WI38 (cell line): Measurements from ENCODE around the gene NOTCH1.

Source experiments
- H3K4me3 ChIP-seq: 2 replicates; pipeline ENCODE4 v1.5.1; 2011; ENCODE audit warnings: low read depth, mild to moderate bottlenecking, control low read depth, low read length
- CTCF ChIP-seq: IDR thresholded peaks from 2 replicates; pipeline ENCODE4 v1.5.1; 2012; ENCODE audit warnings: low read depth, mild to moderate bottlenecking, control low read depth, low read length

The NOTCH1 gene

DNA sequence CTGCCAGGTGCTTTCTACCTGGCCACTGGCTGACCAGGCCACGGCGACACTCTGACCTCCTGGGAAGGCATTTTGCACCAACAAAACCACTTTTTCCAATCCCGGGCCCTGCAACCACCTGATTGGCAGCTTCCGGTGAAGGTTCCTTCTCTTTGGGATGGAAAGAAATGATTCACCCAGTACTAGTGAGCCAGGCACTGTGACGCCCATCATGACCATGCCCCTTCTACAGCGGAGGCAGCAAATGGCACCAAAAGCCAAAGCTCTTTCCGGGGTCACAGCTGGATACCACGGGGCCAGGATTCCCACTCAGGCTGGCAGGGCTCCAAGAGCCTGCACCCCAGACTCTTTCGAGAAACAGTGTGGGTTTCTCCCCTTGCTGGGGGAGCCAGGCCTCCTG is 4.7 kb downstream of the NOTCH1 start:
- no peak for TF ChIP-seq CTCF
- no peak overlapping the region for H3K4me3 ChIP-seq

- no peak for TF ChIP-seq CTCF
- H3K4me3 ChIP-seq = no peak overlapping the region
Measured at GRCh38 chr9:136539427-136540421, 6.1 kb downstream of the NOTCH1 start.

DNA sequence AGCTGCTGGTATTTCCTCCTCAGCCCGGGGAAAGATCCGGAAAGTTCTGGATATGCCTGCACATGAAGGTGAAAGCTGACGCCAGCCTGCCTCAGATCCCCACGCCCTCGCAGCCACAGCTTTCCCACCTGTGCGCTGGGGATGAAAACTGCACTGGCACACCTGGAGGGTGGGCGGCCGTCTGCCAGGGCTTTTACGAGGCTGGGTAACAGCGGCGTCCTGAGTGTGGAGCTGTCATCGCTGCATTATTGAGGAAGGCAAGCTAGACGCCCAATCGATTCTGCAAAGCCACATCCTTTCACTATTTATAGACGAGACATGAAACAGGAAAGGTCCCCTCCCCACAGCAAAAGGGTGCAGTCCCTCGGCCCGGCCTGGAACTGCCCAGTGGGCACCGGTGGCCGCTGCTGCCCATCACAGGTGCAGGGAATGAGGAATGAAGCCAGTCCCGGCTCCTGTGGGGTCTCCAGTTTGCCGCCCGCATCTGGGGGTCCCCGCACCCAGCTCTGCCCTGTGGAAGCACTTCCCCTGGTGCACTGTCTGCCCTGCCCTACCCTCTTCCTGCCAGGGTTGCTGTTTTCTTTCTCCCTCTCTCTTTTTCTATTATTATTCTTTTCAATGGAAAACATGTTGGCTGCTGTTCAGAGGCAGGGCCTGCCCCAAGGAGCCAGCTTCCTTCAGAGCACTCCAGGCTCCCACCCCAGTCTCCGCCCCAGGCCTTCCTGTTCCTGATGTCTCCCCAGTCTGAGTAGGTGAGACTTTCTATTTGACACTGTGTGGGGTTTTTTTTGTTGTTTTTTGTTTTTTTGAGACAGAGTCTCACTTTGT is 7.0 kb downstream of the NOTCH1 start:
- no peak for TF ChIP-seq CTCF
- no peak overlapping the region for H3K4me3 ChIP-seq

DNA sequence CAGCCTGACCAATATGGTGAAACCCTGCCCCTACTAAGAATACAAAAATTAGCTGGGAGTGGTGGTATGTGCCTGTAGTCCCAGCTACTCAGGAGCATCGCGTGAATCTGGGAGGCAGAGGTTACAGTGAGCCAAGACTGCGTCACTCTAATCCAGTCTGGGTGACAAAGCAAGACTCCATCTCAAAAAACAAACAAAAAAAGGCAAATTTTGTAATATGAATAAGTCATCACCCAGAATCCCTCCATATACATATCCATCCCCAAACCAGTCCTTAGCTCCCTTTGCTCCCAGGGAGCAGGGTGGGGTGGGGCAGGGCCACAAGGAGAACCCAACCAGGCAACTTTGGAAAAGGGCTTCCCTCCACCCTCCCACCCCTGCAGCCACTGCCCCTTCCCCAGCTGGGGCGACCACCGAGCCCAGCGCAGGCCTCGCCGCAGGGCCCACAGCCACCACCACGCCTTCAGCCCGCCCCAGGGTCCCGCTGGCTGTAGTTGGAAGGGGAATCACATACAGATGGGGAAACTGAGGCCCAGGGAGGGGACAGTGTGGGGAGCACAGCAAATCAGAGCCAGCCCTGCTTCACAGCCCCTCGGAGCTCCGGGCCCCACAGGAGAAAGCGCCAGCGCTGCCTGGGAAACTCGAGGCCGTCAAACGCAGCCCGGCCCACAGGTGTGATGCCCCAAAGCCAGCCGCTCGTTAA is 7.8 kb downstream of the NOTCH1 start:
- no peak for TF ChIP-seq CTCF
- H3K4me3 ChIP-seq = no peak overlapping the region

- no peak for TF ChIP-seq CTCF
- H3K4me3 ChIP-seq = no peak overlapping the region
Measured at GRCh38 chr9:136537411-136537810, 8.4 kb downstream of the NOTCH1 start.

DNA sequence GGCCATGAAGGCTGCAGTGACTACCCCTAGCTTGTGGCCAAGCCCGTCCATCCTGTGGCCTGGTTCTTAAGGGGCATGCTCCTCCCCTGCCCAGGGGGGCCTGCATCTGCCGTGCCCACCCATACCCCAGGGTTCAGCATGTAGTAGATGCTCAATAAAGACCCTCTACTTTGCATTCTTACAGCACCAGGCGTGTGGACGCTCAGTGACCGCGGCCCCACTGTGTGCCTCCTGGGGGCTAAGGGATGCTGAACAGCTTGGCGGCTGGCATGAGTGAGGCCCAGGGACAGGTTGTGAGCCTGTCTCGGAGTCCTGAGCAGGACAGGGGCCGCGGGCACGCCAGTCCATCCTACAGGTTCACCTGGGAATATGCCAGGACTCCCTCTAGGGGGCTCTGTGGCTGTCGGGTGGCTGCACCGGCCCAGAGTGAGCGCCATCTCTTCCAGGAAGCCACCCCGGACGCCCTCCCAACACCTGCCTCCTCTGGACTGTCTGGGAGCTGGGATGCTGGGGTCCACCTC is 9.1 kb downstream of the NOTCH1 start:
- H3K4me3 ChIP-seq = no peak overlapping the region
- TF ChIP-seq CTCF = no peak
